Gastroesophageal sphincter (tissue), 4 donors: Measurements from ENCODE around the gene ENHO. TPM values are rescaled to one million over a fixed set of nuclear protein-coding genes. Genes with fewer than 3 reads are reported as not detected.

Experiments used
- ATAC-seq: fragments of 150-250 bp; one replicate; pipeline ENCODE4 v1.9.1; 2016; ENCODE audit warnings: mild to moderate bottlenecking, moderate library complexity
- H3K27ac ChIP-seq, 4 donors: fragments of 200-600 bp; sonication (generic) in 3 of 4; 1 replicate in 3 of 4; 2 replicates in 1 of 4; pipeline ENCODE4 v1.5.1; 2016 to 2019
- H3K27me3 ChIP-seq: fragments of 200-600 bp; sonication (generic); one replicate; pipeline ENCODE4 v1.5.1; 2019
- H3K36me3 ChIP-seq, 2 donors: fragments of 200-600 bp; sonication (generic); one replicate each; pipeline ENCODE4 v1.5.1; 2019; ENCODE audit warnings: control low read depth in 1 of 2
- H3K4me1 ChIP-seq, 3 donors: fragments of 200-600 bp; sonication (generic); 1 replicate in 2 of 3; 2 replicates in 1 of 3; pipeline ENCODE4 v1.5.1; 2016 to 2019; ENCODE audit warnings: control low read depth in 2 of 3
- H3K4me3 ChIP-seq, 2 donors: fragments of 200-600 bp; sonication (generic); one replicate each; pipeline ENCODE4 v1.5.1; 2019; ENCODE audit warnings: mild to moderate bottlenecking in 1 of 2, moderate library complexity in 1 of 2
- H3K9me3 ChIP-seq, 3 donors: fragments of 200-600 bp; sonication (generic); one replicate each; pipeline ENCODE4 v1.5.1; 2017 to 2019; ENCODE audit warnings: control low read depth in 2 of 3
- CTCF ChIP-seq, 4 experiments: fragments of 200-600 bp in 2 of 4; fragments of 450-650 bp in 2 of 4; sonication (generic) in 1 of 4; IDR thresholded peaks; one replicate each; pipeline ENCODE4 v1.5.1; 2017 to 2019; ENCODE audit warnings: antibody characterized with exemption in 4 of 4, mild to moderate bottlenecking in 2 of 4, moderate library complexity in 2 of 4
- EP300 ChIP-seq: sonication (generic); formaldehyde crosslinking; IDR thresholded peaks from one replicate; pipeline ENCODE4 v1.6.1; 2017; ENCODE audit warnings: antibody characterized with exemption, mild to moderate bottlenecking
- POLR2A ChIP-seq, 2 donors: fragments of 450-650 bp; IDR thresholded peaks; one replicate each; pipeline ENCODE4 v1.6.1; 2017; ENCODE audit warnings: antibody characterized with exemption in 2 of 2, mild to moderate bottlenecking in 2 of 2, moderate library complexity in 1 of 2
- POLR2AphosphoS5 ChIP-seq: sonication (generic); formaldehyde crosslinking; IDR thresholded peaks from one replicate; pipeline ENCODE4 v1.6.1; 2017; ENCODE audit warnings: antibody characterized with exemption
- WGBS, 2 donors: methylation state at CpG; one replicate each; pipeline ENCODE4 v1.1.5; 2018; ENCODE audit warnings: low coverage in 1 of 2; 5-methylcytosine and 5-hydroxymethylcytosine counted together
- total RNA-seq, 4 donors: library from RNA; depleted of rRNA; stranded (reverse); fragments of >200 nt; gene quantifications; one replicate each; pipeline ENCODE4 v1.1.0, GENCODE V29; 2016

Gene ENHO
- total RNA-seq, 4 donors from 2014 or later, result 0.30 to 1.1 (median 0.31) TPM; not detected in 1

GRCh38 chr9:34556949-34557348 lies 34.2 kb upstream of the ENHO start:
- WGBS, 2 donors, result 60 to 64% methylated on average over 1 to 6 of the region's 6 CpGs
- no peak for TF ChIP-seq EP300
- TF ChIP-seq CTCF (IDR thresholded peaks at IDR 0.05), result no peak
- H3K4me1 ChIP-seq, result peaks cover 0 to 24% (median 7%) of the 10 kb centered on the region in 3 donors
- H3K4me3 ChIP-seq, result no peak overlapping the region
- H3K36me3 ChIP-seq, result no peaks in the 10 kb centered on the region
- H3K9me3 ChIP-seq, result peaks cover 0 to 2% (median 0%) of the 10 kb centered on the region in 3 donors
- H3K27ac ChIP-seq, result no peak overlapping the region
- H3K27me3 ChIP-seq, result peaks cover 49% of the 10 kb centered on the region
- no peak for ATAC-seq

GRCh38 chr9:34555936-34556525 lies 33.2 kb upstream of the ENHO start:
- ATAC-seq, result no peak
- Histone ChIP-seq H3K27ac (no peak overlapping the region), H3K9me3 (no peaks in the 10 kb centered on the region), H3K4me3 (no peak overlapping the region), H3K27me3 (peaks cover 45% of the 10 kb centered on the region), H3K36me3 (no peaks in the 10 kb centered on the region), H3K4me1 (peaks cover 0 to 22% (median 7%) of the 10 kb centered on the region in 3 donors)
- WGBS, 2 donors, result 84 to 93% methylated on average over 8 of the region's 13 CpGs
- TF ChIP-seq POLR2A (IDR thresholded peaks at IDR 0.05), result no peak
- no peak for TF ChIP-seq POLR2AphosphoS5
- TF ChIP-seq CTCF (IDR thresholded peaks at IDR 0.05), result no peak
- no peak for TF ChIP-seq EP300

- peaks cover 0 to 17% (median 7%) of the 10 kb centered on the region in 3 donors for H3K4me1 ChIP-seq
- no peak overlapping the region for H3K4me3 ChIP-seq
- H3K9me3 ChIP-seq, result no peaks in the 10 kb centered on the region
- no peak for ATAC-seq
- 71 to 80% methylated on average over 1 to 3 of the region's 5 CpGs for WGBS, 2 donors
- TF ChIP-seq POLR2AphosphoS5 (no peak), CTCF (IDR thresholded peaks at IDR 0.05) (no peak), EP300 (no peak), POLR2A (IDR thresholded peaks at IDR 0.05) (no peak)
- H3K27me3 ChIP-seq, result peaks cover 40% of the 10 kb centered on the region
- H3K27ac ChIP-seq, result no peak overlapping the region
- no peaks in the 10 kb centered on the region for H3K36me3 ChIP-seq
Measured at GRCh38 chr9:34555500-34555899, 32.7 kb upstream of the ENHO start.

- Histone ChIP-seq H3K27ac (no peak overlapping the region), H3K9me3 (no peaks in the 10 kb centered on the region), H3K4me3 (no peak overlapping the region), H3K27me3 (peaks cover 34% of the 10 kb centered on the region), H3K36me3 (no peaks in the 10 kb centered on the region), H3K4me1 (peaks cover 0 to 12% (median 7%) of the 10 kb centered on the region in 3 donors)
- ATAC-seq, result no peak
- no peak for TF ChIP-seq POLR2A (IDR thresholded peaks at IDR 0.05)
- TF ChIP-seq POLR2AphosphoS5, result no peak
- no peak for TF ChIP-seq CTCF (IDR thresholded peaks at IDR 0.05)
- no peak for TF ChIP-seq EP300
- WGBS, 2 donors, result 36 to 80% methylated on average over 1 to 15 of the region's 23 CpGs
Measured at GRCh38 chr9:34555002-34555348, 32.2 kb upstream of the ENHO start.

GRCh38 chr9:34554211-34555001 lies 31.6 kb upstream of the ENHO start:
- Histone ChIP-seq H3K36me3 (no peaks in the 10 kb centered on the region), H3K4me3 (no peak overlapping the region), H3K9me3 (no peaks in the 10 kb centered on the region), H3K27ac (no peak overlapping the region), H3K27me3 (peaks cover 29% of the 10 kb centered on the region), H3K4me1 (peaks cover 0 to 6% (median under 1%) of the 10 kb centered on the region in 3 donors)
- TF ChIP-seq POLR2AphosphoS5, result no peak
- no peak for TF ChIP-seq EP300
- no peak for TF ChIP-seq CTCF (IDR thresholded peaks at IDR 0.05)
- no peak for TF ChIP-seq POLR2A (IDR thresholded peaks at IDR 0.05)
- WGBS, 2 donors, result 54 to 82% methylated on average over 4 to 7 of the region's 16 CpGs
- no peak for ATAC-seq
